GM12878 (cell line): ENCODE measurements around the gene KDM4F. TPM values are rescaled to one million over a fixed set of nuclear protein-coding genes. Genes with fewer than 3 reads are reported as not detected.

ENCODE experiments used
- ASH2L ChIP-seq: fragments of 300-600, 200-600 bp; sonication (generic); IDR thresholded peaks from 2 replicates; pipeline ENCODE4 v1.6.1; 2017; ENCODE audit warnings: low read depth, mild to moderate bottlenecking, borderline replicate concordance
- ATF2 ChIP-seq: IDR thresholded peaks from 2 replicates; pipeline ENCODE4 v1.6.1; 2012; ENCODE audit warnings: low read length, inconsistent platforms
- BACH1 ChIP-seq: fragments of 450-650 bp; IDR thresholded peaks from 2 replicates; pipeline ENCODE4 v1.6.1; 2017; ENCODE audit warnings: mild to moderate bottlenecking, borderline replicate concordance
- CBFB ChIP-seq: IDR thresholded peaks from 2 replicates; pipeline ENCODE4 v1.6.1; 2016; ENCODE audit warnings: antibody characterized with exemption, low read depth
- CBX3 ChIP-seq: fragments of 200-600 bp; sonication (generic); IDR thresholded peaks from 2 replicates; pipeline ENCODE4 v1.6.1; 2016; ENCODE audit warnings: low read depth, borderline replicate concordance
- CUX1 ChIP-seq: IDR thresholded peaks from 2 replicates; pipeline ENCODE4 v1.6.1; 2012; ENCODE audit warnings: improper control_type of control experiment, low read depth, low read length; ENCODE audit not compliant: insufficient replicate concordance
- ESRRA ChIP-seq: IDR thresholded peaks from 2 replicates; pipeline ENCODE4 v1.6.1; 2012; ENCODE audit warnings: mild to moderate bottlenecking, low read length, improper control_type of control experiment
- FOS ChIP-seq: IDR thresholded peaks from 3 replicates; pipeline ENCODE4 v1.6.1; 2011; ENCODE audit warnings: borderline replicate concordance; ENCODE audit not compliant: insufficient read length; ENCODE audit errors: extremely low read depth
- IKZF1 ChIP-seq: fragments of 450-650 bp; conservative IDR thresholded peaks from 2 replicates; pipeline ENCODE4 v1.6.1; 2017; ENCODE audit warnings: antibody characterized with exemption, mild to moderate bottlenecking
- IKZF2 ChIP-seq, 2 experiments: fragments of 450-650 bp; IDR thresholded peaks; 2 replicates each; pipeline ENCODE4 v1.6.1; 2017; ENCODE audit warnings: mild to moderate bottlenecking in 2 of 2, moderate library complexity in 2 of 2
- MAX ChIP-seq: IDR thresholded peaks from 2 replicates; pipeline ENCODE4 v1.6.1; 2012; ENCODE audit warnings: low read depth, low read length, improper control_type of control experiment
- MEF2B ChIP-seq: fragments of 450-650 bp; IDR thresholded peaks from 2 replicates; pipeline ENCODE4 v1.6.1; 2018; ENCODE audit warnings: mild to moderate bottlenecking, moderate library complexity; ENCODE audit not compliant: partially characterized antibody, poor library complexity, severe bottlenecking
- MXI1 ChIP-seq: fragments of 150-350 bp; IDR thresholded peaks from 2 replicates; pipeline ENCODE4 v1.6.1; 2011; ENCODE audit warnings: low read depth, mild to moderate bottlenecking, inconsistent platforms, low read length, improper control_type of control experiment
- MYB ChIP-seq: fragments of 150-350 bp; IDR thresholded peaks from 2 replicates; pipeline ENCODE4 v1.6.1; 2014; ENCODE audit warnings: mild to moderate bottlenecking, low read depth, low read length, borderline replicate concordance
- NBN ChIP-seq: fragments of 450-650 bp; IDR thresholded peaks from 2 replicates; pipeline ENCODE4 v1.6.1; 2016
- NFIC ChIP-seq: IDR thresholded peaks from 2 replicates; pipeline ENCODE4 v1.6.1; 2012; ENCODE audit warnings: low read depth, mild to moderate bottlenecking, inconsistent platforms, low read length, moderate library complexity
- RELB ChIP-seq: fragments of 450-650 bp; IDR thresholded peaks from 2 replicates; pipeline ENCODE4 v1.6.1; 2017; ENCODE audit warnings: low read depth, mild to moderate bottlenecking, moderate library complexity
- STAT3 ChIP-seq: IDR thresholded peaks from 2 replicates; pipeline ENCODE4 v1.6.1; 2011; ENCODE audit warnings: low read depth, low read length, improper control_type of control experiment
- TCF12 ChIP-seq: IDR thresholded peaks from 2 replicates; pipeline ENCODE4 v1.6.1; 2011; ENCODE audit warnings: low read depth, mild to moderate bottlenecking, low read length
- TCF3 ChIP-seq: IDR thresholded peaks from 2 replicates; pipeline ENCODE4 v1.6.1; 2012; ENCODE audit warnings: low read depth, mild to moderate bottlenecking, low read length, borderline replicate concordance; ENCODE audit not compliant: insufficient read depth
- TCF7 ChIP-seq: IDR thresholded peaks from 2 replicates; pipeline ENCODE4 v1.6.1; 2014; ENCODE audit warnings: antibody characterized with exemption, borderline replicate concordance
- ZSCAN29 ChIP-seq: fragments of 450-650 bp; IDR thresholded peaks from 2 replicates; pipeline ENCODE4 v1.6.1; 2017; ENCODE audit warnings: mild to moderate bottlenecking, moderate library complexity
- polyA plus RNA-seq, 11 experiments: library from polyadenylated mRNA; depleted of rRNA in 4 of 11; unstranded in 6 of 11; stranded (reverse) in 5 of 11; fragments of >200 nt; fragmentation: Nextera tagmentation in 4 of 11; fragmentation: Illumina TruSeq in 1 of 11; extraction: Ambion mirVana in 4 of 11; extraction: Trizol in 1 of 11; gene quantifications; 1 replicate in 1 of 11; 2 replicates in 10 of 11; pipeline versions ENCODE4 v1.2.1 to v1.2.3, GENCODE V29; 2011 to 2016; ENCODE audit warnings: inconsistent platforms in 2 of 11, missing spikeins in 2 of 11, low read depth in 1 of 11
- total RNA-seq, 4 experiments: library from RNA; depleted of rRNA in 3 of 4; stranded (reverse); fragments of >200 nt in 3 of 4; fragmentation: Illumina TruSeq in 1 of 4; extraction: Trizol in 1 of 4; gene quantifications; 2 replicates each; pipeline versions ENCODE4 v1.2.1 to v1.2.3, GENCODE V29; 2013 to 2021

Gene KDM4F
- total and polyA plus RNA-seq, 10 of the 15 experiments (the other 5 are each of a cell fraction or from before 2014, with no cell fraction given) = not detected

GRCh38 chr11:95067039-95067840 is 18.0 kb downstream of the KDM4F start (continued):
- no peak for TF ChIP-seq RELB
- TF ChIP-seq IKZF2 (IDR thresholded peaks at IDR 0.05) = peak; percentile 56 to 72
- 0 out of 2 replicates have a peak, but pooled peaks have one; percentile 38 for TF ChIP-seq ASH2L
- TF ChIP-seq ESRRA = no peak
- TF ChIP-seq CUX1 = no peak
- TF ChIP-seq MXI1 = peak; percentile 65; the same call in 1 of the 2 replicates
- peak; percentile 57; the same call in 1 of the 2 replicates for TF ChIP-seq CBFB
- TF ChIP-seq NBN = peak; percentile 23
- TF ChIP-seq TCF7 = no peak
- TF ChIP-seq MEF2B = no peak
- TF ChIP-seq CBX3 = no peak
- TF ChIP-seq MAX = peak; percentile 28; the same call in 1 of the 2 replicates
- no peak for TF ChIP-seq MYB
- 0 out of 2 replicates have a peak, but pooled peaks have one; percentile 31 for TF ChIP-seq TCF12
- no peak for TF ChIP-seq STAT3
- peak; percentile 91 for TF ChIP-seq IKZF1
- TF ChIP-seq NFIC = no peak
- TF ChIP-seq TCF3 = peak; percentile 60; the same call in 1 of the 2 replicates
- TF ChIP-seq ATF2 = no peak
- TF ChIP-seq ZSCAN29 = no peak
- TF ChIP-seq BACH1 = peak; percentile 76
- TF ChIP-seq FOS = no peak
